Progenitor cell of endocrine pancreas (in vitro differentiated cells): ENCODE measurements around the gene HOXB9. TPM values are rescaled to one million over a fixed set of nuclear protein-coding genes. Genes with fewer than 3 reads are reported as not detected.

Experiments
- DNase-seq: peaks from one replicate; pipeline ENCODE4 v3.0.0; 2021; ENCODE audit warnings: low spot score; ENCODE audit not compliant: unreplicated experiment
- H3K27ac Mint-ChIP-seq: 2 replicates; pipeline ENCODE4 v1.8.0; 2021; ENCODE audit warnings: mild to moderate bottlenecking, moderate library complexity, mixed read lengths
- H3K27me3 Mint-ChIP-seq: 2 replicates; pipeline ENCODE4 v1.8.0; 2021; ENCODE audit warnings: mixed read lengths
- H3K36me3 Mint-ChIP-seq: 2 replicates; pipeline ENCODE4 v1.8.0; 2022; ENCODE audit warnings: mixed read lengths; ENCODE audit not compliant: insufficient read depth
- H3K4me1 Mint-ChIP-seq: 2 replicates; pipeline ENCODE4 v1.8.0; 2021; ENCODE audit warnings: low read depth, mixed read lengths
- H3K4me3 Mint-ChIP-seq: 2 replicates; pipeline ENCODE4 v1.8.0; 2021; ENCODE audit warnings: low read depth, mild to moderate bottlenecking, moderate library complexity, mixed read lengths
- H3K9me3 Mint-ChIP-seq: 2 replicates; pipeline ENCODE4 v1.8.0; 2021; ENCODE audit warnings: low read depth, mixed read lengths
- total RNA-seq: library from RNA; stranded (reverse); gene quantifications from 2 replicates; pipeline ENCODE4 v1.2.1, GENCODE V29; 2021
- TF ChIP-seq, protein P1 (sequence below): fragments of 200-600 bp; sonication (generic); IDR thresholded peaks from one replicate; pipeline ENCODE4 v1.5.0; 2021; ENCODE audit warnings: antibody characterized with exemption, mild to moderate bottlenecking; ENCODE audit not compliant: unreplicated experiment

The HOXB9 gene
- total RNA-seq, 1 donor from 2014 or later = not detected

DNA sequence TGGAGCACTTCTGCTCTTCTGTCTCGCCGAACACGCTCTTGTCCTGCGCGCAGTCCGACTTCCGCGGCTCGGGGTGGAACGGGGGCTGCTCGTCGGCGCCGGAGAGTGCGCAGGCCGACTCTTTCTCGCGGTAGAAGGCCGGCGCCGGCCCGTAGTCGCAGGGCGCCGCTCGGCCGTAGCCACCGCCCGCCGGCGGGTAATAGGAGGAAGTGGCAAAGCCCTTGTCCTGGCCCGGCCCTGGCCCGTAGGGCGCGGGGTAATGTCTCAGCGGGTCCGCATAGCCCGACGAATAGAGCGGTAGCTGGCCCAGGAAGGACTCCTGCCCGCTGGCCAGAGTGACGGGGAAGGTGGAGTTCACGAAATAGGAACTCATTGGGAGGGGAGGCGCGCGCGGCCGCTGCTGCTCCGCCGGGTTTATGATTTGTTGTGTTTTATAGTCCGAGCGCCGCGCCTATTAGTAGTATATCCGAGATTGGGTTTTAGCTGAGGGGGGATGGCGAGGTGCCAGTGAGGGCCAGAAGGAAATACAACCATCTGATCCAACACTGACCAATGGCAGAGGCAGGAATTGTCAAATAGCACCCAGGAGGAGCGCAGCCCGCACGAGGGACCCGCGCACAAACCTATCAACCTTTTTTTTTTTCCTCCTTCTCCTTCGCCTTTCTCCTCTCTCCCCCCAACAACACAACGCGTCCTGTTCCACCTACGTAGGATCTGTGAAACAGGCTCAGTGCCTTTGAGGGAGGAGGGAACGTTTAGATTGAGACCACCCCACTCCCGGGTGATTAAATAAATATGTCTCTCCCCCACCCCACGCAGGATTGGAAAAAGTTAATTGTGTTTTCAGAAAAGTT is 28.2 kb downstream of the HOXB9 start:
- Mint-ChIP-seq H3K27ac (peak overlapping the region; percentile 71), H3K36me3 (no peaks in the 10 kb centered on the region), H3K9me3 (no peaks in the 10 kb centered on the region), H3K4me3 (peak overlapping the region; percentile 62), H3K27me3 (peaks cover 99% of the 10 kb centered on the region), H3K4me1 (peaks cover 10% of the 10 kb centered on the region)
- TF ChIP-seq, protein P1, sequence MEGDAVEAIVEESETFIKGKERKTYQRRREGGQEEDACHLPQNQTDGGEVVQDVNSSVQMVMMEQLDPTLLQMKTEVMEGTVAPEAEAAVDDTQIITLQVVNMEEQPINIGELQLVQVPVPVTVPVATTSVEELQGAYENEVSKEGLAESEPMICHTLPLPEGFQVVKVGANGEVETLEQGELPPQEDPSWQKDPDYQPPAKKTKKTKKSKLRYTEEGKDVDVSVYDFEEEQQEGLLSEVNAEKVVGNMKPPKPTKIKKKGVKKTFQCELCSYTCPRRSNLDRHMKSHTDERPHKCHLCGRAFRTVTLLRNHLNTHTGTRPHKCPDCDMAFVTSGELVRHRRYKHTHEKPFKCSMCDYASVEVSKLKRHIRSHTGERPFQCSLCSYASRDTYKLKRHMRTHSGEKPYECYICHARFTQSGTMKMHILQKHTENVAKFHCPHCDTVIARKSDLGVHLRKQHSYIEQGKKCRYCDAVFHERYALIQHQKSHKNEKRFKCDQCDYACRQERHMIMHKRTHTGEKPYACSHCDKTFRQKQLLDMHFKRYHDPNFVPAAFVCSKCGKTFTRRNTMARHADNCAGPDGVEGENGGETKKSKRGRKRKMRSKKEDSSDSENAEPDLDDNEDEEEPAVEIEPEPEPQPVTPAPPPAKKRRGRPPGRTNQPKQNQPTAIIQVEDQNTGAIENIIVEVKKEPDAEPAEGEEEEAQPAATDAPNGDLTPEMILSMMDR = no peak
- no peak for DNase-seq

DNA sequence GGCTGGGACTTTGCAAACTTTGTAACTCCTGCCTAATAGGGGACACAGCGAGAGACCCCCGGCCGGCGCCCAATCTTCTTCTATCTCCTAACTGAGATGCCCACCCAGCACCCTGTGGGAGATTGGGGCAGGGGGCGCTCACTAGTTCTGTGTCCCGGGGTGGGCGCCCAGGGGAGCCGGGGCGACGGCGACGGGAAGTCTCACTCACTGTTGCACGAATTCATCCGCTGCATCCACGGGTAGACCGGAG is 28.7 kb downstream of the HOXB9 start:
- Mint-ChIP-seq H3K9me3 (no peaks in the 10 kb centered on the region), H3K4me3 (peak overlapping the region; percentile 62), H3K36me3 (no peaks in the 10 kb centered on the region), H3K4me1 (peaks cover 10% of the 10 kb centered on the region), H3K27me3 (peaks cover 99% of the 10 kb centered on the region), H3K27ac (peak overlapping the region; percentile 45)
- no peak for DNase-seq
- TF ChIP-seq, protein P1 = no peak

DNA sequence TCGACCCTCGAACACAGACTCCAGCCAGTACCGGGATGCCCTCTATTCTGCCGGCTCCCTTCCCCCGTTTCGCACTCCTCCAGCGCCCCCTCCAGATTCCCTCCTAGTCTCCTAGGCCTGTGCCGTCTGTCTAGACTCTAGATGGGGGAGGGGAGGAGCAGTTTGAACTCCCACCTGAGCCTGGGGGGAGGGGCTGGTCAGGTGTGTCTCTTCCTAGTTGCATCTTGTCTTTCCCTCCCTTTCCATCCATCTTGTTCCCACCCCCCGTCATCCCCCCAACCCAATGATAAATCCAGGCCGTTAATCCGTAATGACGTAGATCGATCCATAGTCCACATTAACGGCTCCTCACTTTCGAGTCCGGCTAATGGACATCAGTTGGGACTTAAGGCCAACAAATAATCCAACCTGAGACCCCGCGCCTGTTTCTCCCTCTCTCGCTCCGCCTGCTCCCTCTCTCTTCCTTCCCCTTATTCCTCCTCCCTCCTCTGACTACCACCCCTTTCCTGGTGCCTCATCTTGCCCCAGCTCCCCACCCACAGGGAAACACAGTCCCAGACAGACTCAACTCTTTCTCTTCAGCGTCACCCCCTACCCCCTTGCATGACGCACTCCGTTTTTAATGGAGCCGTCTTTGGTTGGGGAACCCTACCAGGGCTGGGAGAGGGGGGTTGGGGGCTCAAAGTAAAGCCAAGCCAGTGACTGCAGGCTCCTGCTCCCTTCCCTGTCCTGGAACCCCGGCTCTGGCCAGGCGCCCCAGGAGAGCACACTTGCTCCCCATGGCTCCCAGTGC is 29.2 kb downstream of the HOXB9 start:
- TF ChIP-seq, protein P1 = no peak
- DNase-seq = no peak
- Mint-ChIP-seq H3K4me1 (peaks cover 9% of the 10 kb centered on the region), H3K36me3 (no peaks in the 10 kb centered on the region), H3K4me3 (peak overlapping the region; percentile 62), H3K9me3 (no peaks in the 10 kb centered on the region), H3K27me3 (peaks cover 99% of the 10 kb centered on the region), H3K27ac (peak overlapping the region; percentile 1)

DNA sequence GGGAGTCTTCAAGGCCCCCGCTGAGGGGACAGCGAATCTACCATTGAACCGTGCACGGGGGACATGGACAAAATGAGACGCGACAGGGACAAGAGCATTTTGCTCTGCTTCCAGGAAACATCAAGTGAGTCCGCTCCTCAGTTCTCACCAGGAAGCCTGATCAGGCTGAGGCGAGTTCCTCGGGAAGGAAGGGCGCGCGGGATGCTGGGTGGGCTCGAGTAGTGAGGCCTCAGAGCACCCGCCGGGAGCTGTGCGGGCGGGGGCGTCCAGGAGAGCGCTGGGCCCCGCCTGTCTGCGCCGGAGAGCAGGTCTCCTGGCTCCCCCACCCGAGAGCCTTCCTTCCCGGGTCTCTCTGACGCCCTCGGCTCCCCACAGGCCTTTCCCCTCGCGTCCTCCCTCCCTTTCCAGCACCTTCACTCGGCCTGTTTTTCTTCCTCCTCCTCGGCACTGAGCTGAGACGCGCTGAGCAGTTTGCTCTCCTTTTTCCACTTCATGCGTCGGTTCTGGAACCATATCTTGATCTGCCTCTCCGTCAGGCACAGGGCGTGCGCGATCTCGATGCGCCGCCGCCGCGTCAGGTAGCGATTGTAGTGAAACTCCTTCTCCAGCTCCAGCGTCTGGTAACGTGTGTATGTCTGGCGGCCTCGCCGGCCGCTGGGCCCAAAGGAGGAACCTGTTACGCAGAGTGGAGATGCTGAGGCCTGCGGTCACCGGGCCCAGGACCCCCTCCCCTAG is 30.0 kb downstream of the HOXB9 start:
- Mint-ChIP-seq H3K27me3 (peaks cover 99% of the 10 kb centered on the region), H3K4me3 (peak overlapping the region; percentile 62), H3K4me1 (peaks cover 7% of the 10 kb centered on the region)

More for the DNA sequence above, 30.0 kb downstream of the HOXB9 start:
- TF ChIP-seq, protein P1 = no peak
- peak overlapping the region; percentile 35 for H3K27ac Mint-ChIP-seq
- H3K36me3 Mint-ChIP-seq = no peaks in the 10 kb centered on the region
- H3K9me3 Mint-ChIP-seq = no peaks in the 10 kb centered on the region
- DNase-seq = no peak
